Measurements from ENCODE around the gene RAB20.
"Not testable (repeated sequence)": the region's sequence is repeated elsewhere in the genome, so short reads cannot be mapped to it uniquely, and the experiment has no call there.

Gene RAB20

DNA sequence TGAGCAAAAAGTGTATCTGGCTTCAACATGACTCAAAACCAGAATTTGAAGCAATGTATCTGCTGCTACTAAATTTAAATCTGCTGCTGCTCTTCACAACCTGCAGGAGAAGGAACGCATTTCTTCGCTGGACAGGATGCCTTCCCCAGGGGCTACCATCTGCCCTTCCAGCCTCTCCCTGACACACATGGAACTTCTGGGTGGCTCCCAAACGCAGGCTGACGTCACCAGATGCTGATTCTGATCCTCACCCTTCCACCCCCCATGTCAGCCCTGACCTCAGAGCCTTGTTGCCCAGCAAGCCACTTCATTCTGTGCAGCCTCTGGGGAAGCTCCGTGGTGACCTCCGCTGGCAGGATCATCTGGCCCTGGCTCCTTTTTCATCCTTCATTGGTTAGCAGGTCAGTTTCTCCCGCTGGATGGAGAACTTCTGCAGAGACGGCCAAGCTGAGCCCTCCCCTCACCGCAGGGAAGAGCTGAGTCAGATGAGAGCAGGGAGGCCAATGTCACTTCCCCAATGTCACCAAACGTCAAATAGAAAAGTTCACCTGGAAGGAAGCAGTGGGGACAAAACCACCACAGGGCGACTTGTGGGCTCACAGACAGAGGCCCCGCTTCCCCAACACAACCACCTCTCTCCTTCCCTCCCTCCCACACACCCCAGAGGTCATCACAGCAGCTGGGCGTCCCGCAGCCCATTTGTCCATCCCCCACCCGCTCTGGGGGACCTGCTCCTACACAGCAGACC lies 14.0 kb upstream of the RAB20 start:
- no peak for FAIRE-seq

GRCh38 chr13:110574161-110574560 lies 12.6 kb upstream of the RAB20 start:
- no peak for FAIRE-seq

DNA sequence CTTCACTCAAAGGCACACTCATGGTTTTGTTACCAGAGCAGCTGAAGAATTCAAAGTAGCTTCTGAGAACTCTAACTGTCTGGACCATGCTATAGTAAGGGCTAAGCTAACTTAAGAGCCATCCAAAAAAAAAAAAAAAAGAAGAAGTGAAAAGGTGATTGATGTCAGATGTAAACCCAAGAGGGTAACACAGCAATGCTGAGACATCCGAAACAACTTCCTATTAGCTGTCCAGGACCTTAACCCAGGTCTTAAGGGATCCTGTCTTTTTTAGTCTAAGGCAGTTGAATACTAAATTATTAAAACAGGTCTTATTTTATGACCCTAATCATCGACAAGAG lies 11.2 kb upstream of the RAB20 start:
- FAIRE-seq = no peak

GRCh38 chr13:110571896-110572777 lies 10.6 kb upstream of the RAB20 start:
- FAIRE-seq = no peak

GRCh38 chr13:110570886-110571285 lies 9.4 kb upstream of the RAB20 start:
- no peak for FAIRE-seq

DNA sequence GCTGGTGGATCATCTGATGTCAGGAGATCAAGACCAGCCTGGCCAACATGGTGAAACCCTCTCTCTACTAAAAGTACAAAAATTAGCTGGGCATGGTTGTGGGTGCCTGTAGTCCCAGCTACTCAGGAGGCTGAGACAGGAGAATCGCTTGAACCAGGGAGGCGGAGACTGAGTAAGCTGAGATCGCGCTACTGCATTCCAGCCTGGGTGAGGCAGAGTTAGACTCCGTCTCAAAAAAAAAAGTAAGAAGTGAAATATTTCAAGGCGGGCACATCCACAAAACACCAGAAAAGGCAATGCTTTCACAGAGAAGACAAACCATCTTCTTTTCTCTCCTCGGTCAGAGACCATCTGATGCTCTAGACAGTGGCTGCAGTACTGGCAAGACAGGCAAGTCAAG lies 8.4 kb upstream of the RAB20 start:
- FAIRE-seq = not testable (repeated sequence)

DNA sequence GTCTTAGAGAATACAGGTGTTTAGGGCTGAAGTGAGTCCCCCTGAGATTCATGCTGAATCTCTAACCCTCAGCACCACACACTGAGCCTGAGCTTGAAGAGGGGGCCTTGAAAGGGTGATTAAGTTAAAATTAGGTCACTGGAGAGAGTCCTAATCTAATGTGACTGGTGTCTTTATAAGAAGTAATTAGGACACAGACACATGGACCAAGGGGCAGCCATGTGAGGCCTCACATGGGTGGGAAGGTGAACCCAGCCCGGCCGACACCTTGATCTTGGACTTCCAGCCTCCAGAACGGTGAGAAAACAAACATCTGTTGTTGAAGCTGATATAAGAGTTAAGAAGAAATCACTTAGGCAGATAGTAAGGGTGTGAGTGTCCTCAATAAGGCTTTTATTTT lies 7.1 kb upstream of the RAB20 start:
- no peak for FAIRE-seq

DNA sequence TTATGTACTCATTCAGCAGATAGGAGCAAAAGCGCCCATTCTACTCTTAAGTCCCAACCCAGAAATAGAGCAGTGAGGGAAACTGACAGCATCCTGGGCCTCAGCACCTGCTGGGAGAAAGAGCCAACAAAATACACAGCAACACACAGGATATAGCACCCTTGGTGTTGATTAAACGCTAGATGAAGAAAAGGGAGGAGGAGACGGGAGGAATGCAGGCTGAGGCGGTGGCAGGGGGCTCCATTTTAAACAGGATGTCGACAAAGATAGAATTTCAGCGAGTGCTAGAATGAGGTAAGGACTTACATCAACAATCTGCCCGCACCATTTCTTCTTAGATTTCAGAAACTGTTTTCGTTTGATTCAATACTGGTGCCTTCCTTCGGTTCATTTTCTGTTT lies 4.6 kb upstream of the RAB20 start:
- no peak for FAIRE-seq

DNA sequence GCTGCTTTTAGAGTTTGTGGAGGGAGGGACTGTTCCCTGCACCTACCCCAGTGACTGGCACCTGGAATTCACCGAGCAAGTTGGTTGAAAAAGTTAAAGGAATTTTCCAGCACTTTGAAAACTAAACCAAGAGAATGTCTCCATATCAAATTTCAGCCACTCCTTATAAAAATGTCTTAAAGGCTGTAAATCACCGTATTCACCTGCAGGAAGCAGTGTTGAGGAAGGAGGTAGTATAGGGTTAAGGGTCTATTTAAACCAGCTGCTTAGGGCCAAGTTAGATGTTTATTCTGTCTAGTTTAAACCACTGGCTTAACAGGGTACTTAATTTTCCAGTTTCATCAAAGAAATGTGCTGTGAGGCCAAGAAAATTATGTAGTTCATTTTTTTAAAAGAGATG lies 3.8 kb upstream of the RAB20 start:
- FAIRE-seq = no peak

DNA sequence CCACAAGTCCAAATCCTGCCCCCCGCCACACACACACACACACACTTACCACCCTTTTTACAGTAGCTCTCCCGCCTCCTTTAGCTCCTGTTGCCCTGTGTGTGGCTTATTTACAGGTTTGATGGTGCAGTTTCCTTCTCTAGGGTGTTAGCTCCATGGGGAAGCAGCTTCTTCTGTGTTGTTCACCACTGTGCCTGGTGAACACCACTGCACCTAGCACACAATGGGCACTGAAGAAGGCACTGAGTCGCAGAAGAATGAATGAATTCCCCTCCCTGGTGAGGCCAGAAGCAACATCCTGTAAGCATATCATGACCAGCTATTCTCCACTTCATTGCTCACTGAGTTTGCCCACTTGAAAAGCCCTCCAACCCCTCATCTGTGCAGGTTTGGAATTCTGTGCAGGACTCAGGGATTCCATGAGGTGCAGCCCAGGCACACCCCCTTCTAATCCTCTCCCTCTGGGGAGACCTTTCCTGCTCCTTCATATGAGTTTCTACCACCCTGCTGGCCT lies 3.0 kb upstream of the RAB20 start:
- FAIRE-seq = no peak

DNA sequence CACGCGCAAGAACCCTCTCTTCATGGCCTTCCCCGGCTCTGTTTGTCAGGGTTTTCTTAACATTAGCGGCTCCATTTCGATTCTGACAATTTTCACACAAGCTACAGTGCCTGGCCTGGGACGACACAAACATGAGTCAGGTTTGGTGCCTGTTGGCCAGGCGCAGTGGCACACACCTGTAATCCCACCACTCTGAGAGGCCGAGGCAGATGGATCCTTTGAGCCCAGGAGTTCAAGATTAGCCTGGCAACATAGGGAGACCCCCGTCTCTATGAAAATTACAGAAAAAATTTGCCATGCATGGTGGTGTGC lies 1.9 kb upstream of the RAB20 start:
- FAIRE-seq = no peak

- no peak for FAIRE-seq
Observed at GRCh38 chr13:110562696-110563462, 1.4 kb upstream of the RAB20 start.

DNA sequence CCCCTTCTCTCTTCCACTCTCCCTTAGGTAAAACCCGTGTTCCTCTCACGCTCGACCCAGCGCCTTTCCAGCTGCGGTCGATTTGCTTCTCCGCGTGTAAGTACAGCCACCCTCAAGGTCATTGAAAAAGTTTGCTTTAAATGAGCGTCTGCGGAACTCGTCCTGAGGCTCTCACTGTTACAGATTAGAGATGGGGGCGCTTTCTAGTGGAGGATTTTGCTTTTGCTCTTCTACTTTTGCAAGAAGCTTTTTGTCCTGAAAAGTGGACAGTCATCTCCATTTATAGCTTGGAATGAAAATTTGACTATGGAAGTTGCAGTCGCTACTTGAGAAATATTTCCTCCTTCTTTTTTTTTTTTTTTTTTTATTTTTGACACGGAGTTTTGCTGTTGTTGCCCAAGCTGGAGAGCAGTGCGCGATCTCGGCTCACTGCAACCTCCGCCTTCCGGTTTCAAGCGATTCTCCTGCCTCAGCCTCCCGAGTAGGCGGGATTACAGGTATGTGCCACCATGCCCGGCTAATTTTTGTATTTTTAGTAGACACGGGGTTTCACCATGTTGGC lies 595 bp upstream of the RAB20 start:
- no peak for FAIRE-seq

DNA sequence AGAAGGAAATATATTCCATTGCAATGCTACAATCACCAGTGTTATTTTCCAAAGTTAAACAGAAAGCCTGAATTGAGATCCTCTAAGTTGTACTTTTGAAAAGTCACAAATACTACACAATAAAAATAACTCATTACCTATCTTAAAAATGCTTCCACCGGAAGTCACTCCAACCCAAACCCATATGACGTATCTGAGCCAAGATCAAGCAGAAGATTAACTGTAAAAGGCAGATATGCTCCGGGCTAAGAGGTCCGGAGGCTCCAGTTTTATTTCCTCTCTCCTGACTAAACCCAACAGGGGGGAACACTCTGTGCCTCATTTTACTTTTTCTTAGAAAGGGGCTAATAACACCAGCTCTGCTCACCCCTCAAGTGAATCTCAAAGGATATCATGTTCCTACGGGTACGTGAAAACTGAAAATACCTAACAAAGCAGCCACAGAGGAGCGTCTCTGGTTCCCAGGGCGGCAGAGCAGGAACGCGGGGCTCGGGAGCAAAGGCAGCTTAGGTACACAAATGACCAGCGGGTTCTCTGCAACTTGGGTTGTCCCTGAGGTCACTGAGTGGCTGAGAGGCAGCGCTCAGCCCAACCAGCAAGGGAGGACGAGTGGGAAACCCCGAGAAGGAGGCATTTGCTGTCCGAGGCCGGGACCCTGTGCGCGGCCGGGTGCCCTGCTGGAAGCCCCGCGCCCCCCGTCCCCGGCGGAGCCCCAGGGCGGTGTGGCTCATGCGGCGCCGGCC lies 750 bp downstream of the RAB20 start:
- FAIRE-seq = no peak

DNA sequence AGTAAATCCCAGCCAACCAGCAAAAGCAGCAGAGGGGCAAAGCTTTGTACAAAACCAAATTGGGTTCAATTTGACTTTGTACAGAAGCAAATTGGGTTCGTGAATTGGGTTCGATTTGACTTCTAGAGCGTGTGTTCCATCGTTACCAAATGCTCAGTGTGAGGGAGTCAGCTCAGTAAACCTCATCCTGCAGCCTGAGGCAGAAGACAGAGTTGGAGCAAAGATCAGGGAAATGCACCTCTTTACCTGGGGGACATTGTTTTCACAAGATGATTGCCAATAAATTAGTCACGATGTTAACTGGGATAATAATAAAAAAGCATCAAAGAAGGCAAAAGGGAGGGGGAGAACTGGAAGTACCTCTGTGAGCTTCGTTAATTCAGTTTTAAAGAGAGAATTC lies 1.5 kb downstream of the RAB20 start:
- no peak for FAIRE-seq

- no peak for FAIRE-seq
Observed at GRCh38 chr13:110559429-110559943, 2.0 kb downstream of the RAB20 start.

GRCh38 chr13:110557610-110558305 lies 3.8 kb downstream of the RAB20 start:
- no peak for FAIRE-seq

DNA sequence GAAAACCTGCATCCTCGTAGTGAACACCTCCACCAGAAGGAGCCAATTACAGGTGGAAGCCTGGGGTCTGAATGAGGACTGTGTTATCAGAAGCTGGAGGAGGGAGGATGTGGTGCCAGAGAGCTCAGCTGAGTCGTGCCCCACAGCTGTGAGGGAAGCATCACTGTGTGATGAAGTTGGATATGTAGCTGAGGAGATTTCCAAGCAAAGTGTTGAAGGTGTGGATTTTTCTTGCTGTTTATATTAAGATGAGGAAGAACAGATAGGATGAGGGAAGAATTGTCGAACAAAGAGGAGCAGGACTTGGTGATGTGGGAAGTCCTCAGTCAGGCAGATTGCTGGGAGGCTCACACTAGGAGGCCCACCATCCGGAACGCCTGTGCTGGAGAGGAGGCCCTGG lies 4.4 kb downstream of the RAB20 start:
- no peak for FAIRE-seq

- no peak for FAIRE-seq
Observed at GRCh38 chr13:110556224-110556606, 5.3 kb downstream of the RAB20 start.

DNA sequence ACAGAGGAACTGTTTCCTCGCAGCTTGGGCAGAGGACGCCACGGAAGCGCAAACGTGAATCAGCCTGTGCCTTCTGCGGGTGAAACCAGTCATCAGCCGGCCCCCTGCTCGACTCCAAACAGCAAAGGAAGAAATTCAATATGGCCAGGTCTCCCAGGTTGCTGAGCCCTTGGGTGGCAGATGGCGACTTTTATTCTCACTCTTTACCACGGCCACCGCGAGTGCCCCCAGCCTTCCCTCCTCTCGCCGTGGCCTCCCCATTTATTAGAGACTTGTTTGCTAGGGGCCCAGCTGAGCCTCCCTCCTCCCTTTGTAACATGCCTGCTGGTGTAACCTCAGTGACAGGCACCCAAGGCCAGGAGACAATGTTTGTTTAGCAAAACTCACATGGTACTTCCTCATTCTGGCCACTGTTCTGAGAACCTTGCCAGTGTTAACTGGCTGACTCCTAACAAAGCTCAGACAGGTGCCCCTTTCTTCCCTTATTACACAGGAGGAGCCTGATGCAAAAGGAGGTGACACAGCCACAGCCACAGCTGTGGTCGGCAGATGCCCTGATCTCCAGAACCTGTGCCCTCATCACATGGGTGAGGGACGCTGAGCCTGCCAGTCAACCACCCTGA lies 5.8 kb downstream of the RAB20 start:
- no peak for FAIRE-seq

DNA sequence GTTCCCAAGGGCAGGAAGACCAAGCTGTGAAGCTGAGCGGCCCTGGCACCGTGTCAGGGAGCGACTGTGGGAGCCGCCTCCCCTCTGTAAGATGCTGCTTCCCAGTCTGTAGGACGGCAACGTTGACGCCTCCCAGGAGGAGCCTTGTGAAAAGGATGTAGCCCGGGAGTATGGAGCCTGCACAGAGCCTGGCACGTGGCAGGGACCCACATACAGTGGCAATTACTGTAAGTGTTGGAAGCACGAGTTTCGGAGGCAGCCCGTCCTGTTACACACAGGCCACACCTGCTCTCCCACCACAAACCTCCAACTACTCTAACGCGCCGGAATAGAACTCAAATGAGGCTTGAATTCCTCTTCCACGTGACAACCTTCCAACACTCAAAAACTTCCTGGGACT lies 6.6 kb downstream of the RAB20 start:
- no peak for FAIRE-seq
